H54 (cell line): ENCODE data around the gene GPRC5D.

ENCODE experiments used
- DNase-seq: peaks from one replicate; pipeline ENCODE4 v3.0.0; 2011; ENCODE audit warnings: low spot score, mixed read lengths; ENCODE audit not compliant: insufficient read length
- FAIRE-seq: peaks from 3 replicates; lab custom pipeline; 2011; peaks lifted over from hg19 to GRCh38; lab: Jason Lieb, UNC
- POLR2A ChIP-seq: IDR thresholded peaks from 2 replicates; pipeline ENCODE4 v1.6.1; 2011; ENCODE audit warnings: low read depth, mild to moderate bottlenecking, low read length

GPRC5D gene

GRCh38 chr12:12987421-12987820, 35.5 kb upstream of the GPRC5D start:
- DNase-seq = no peak
- FAIRE-seq = no peak
- no peak for TF ChIP-seq POLR2A

DNA sequence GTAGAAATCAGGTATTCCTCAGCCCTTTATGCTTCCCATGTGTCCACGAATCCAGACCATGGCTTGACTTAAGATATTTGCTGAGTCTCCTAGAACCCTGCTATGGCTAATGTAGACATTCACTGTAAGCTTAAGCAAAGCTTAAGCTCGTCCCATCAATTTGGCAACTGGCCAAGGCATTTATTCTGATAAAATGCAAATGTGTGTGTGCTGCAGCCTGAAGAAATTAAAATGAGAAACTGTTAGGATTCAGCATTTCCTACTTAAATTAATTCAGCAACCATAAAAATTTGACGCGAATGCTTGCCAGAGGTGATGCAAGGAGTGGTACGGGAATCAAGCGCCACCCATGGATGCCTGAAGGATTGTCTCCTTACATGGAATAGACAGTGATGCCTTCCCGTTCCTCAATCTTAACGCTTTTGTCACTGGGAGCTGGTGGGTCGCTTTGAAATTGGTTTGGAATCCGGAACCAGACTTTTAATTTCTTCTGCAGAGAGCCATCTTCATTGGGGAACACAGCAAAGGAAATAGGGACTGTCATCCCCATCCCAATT, 34.9 kb upstream of the GPRC5D start:
- DNase-seq = no peak
- TF ChIP-seq POLR2A = no peak
- no peak for FAIRE-seq

- DNase-seq = no peak
- FAIRE-seq = peak; percentile 71
- TF ChIP-seq POLR2A = no peak
These were observed 33.9 kb upstream of the GPRC5D start for GRCh38 chr12:12985817-12986408.

DNA sequence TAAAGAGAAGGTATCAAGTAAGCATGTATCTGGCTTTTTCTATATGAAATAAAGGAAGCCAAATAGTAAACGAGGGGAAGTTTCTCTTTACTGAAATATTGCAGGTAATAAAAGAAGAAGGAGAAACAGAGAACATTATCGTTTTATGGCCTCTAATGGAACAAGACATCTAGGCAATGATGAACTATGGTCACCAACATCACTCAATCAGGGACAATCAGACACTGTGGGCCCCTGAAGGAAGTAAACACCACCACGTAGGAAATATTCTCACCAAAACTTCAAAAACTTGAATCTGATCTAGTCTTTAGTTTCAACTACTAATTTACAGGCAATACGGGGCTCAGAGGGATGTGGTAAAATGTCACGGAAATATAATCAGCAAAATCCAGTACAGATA, 32.2 kb upstream of the GPRC5D start:
- FAIRE-seq = no peak
- DNase-seq = no peak
- TF ChIP-seq POLR2A = no peak

GRCh38 chr12:12983420-12984035, 31.6 kb upstream of the GPRC5D start:
- FAIRE-seq (no peak), DNase-seq (peak; percentile 23)
- TF ChIP-seq POLR2A = no peak

- DNase-seq (no peak), FAIRE-seq (no peak)
- TF ChIP-seq POLR2A = no peak
These were observed 30.4 kb upstream of the GPRC5D start for GRCh38 chr12:12982331-12982730.

- TF ChIP-seq POLR2A = no peak
- peak; percentile 54 for DNase-seq
- peak; percentile 55 for FAIRE-seq
These were observed 27.8 kb upstream of the GPRC5D start for GRCh38 chr12:12979731-12980259.

DNA sequence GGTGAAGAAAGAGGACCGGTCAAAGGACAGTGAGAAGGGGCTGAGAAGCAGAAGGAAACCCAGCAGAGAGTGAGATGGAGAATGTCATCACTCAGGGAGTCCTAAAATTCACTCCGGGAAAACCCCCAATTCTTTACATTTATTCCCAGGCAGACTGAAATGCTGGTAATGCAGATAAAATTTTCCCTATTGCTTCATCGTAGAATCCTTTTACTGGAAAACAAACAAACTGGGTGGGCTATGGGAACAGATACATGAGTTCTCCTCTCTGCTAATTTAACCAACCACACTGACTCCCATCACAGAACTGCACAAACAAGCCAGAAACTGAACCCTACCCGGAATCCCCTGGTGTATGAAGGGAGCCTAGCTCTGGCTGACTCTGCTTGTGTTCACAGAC, 27.2 kb upstream of the GPRC5D start:
- no peak for TF ChIP-seq POLR2A
- FAIRE-seq = no peak
- DNase-seq = no peak

DNA sequence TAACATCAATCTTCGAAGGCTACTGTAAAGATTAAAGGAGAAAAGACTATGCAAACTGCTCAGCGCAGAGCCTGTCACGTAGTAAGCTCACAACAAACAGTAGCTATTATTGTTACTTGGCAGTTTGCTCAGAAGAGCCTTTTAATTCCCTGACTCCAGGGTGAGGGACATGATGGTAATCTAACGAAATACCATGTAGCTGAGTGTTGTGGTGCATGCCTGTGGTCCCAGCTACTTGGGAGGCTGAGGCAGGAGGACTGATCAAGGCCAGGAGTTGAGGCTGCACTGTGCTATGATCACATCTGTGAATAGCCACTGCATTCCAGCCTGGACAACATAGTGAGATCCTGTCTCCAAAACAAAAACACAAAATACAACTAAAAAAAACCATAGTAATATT, 25.3 kb upstream of the GPRC5D start:
- DNase-seq (no peak), FAIRE-seq (no peak)
- no peak for TF ChIP-seq POLR2A

DNA sequence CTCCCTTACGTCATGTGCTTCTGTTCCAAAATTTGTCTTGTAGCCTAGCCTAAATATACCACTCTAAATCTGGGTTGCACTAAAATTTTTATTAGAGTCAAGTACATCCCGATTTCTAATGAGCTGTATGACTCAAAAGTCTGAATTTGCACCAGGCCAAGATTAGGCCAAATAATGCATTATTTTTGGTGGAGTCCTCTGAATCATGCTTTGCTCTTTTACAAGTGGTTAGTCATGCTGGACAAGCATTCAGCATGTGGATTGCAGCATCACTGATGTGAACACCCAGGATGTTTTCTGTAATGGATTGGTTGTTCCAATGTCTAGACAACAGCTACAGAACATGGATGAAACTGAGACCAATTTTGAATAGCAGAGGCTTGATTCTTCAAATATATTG, 24.4 kb upstream of the GPRC5D start:
- FAIRE-seq = peak; percentile 70
- TF ChIP-seq POLR2A = no peak
- peak; percentile 58 for DNase-seq

GRCh38 chr12:12975322-12976077, 23.5 kb upstream of the GPRC5D start:
- DNase-seq = peak; percentile 19
- TF ChIP-seq POLR2A = no peak
- FAIRE-seq = no peak

DNA sequence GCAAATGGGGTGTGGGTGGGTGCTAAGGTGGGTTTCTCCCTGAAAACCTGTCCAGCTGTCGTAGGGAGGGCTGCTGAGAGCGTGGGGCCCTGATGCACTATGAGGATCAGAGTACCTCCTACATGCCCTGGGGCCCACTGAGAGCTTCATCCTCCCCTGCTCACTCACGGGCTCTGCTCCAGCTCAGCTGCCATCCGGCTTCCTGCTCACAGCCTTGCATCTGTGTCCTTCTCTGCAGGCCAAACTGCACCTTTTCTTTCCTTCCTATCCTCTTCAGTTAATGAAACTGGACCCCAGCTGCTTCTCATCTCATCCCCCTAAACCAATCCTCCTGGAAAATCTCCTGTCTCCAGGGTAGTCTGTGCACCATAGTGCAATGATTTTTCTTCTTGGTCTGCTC, 22.2 kb upstream of the GPRC5D start:
- no peak for TF ChIP-seq POLR2A
- no peak for DNase-seq
- no peak for FAIRE-seq

DNA sequence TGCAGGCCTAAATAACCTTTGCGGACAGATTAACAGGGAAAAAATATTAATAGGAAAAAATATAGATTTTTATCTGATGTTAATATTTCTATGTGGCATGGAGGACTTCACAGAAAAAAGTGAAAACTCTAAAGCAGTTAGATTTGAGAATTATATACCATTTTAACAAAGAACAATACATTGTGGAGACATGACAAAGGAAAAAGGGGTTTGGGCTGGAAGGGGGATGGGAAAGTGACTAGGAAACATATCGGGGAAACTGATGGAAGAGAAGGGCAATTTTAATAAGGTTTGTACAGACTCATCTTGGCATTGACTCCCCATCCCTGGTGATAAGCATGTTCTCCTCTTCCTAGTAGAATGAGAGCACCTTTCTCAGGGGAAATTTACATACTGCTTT, 21.0 kb upstream of the GPRC5D start:
- DNase-seq (no peak), FAIRE-seq (no peak)
- TF ChIP-seq POLR2A = no peak

DNA sequence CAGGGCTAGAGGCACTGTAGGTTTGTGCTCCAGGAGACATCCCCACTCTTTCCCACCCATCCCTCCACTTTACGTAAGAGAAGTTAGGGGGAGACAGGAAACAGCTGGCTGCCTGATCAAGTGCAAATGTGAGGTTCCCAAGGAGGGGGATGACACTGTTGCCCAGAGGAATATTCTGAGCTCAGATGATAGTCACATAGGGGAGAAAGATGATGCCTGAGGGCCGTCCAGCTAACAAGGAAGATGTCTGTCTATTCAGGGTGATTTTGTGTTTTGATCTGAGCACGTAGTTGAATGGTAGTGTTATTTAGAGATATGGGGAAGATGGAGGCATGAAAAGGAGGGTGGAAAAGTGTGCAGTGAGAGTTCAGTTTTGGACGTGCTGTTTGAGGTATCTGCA, 13.9 kb upstream of the GPRC5D start:
- TF ChIP-seq POLR2A = no peak
- DNase-seq (no peak), FAIRE-seq (no peak)
